IPS-NIHi7 (cell line): ENCODE data around the gene ORC3.
"Not testable (repeated sequence)": the region's sequence is repeated elsewhere in the genome, so short reads cannot be mapped to it uniquely, and the experiment has no call there.

Source experiments
- DNase-seq: peaks from one replicate; pipeline ENCODE4 v3.0.0; 2012; ENCODE audit warnings: mixed read lengths; ENCODE audit errors: extremely low spot score

Gene ORC3

GRCh38 chr6:87600576-87600975, 10.6 kb downstream of the ORC3 start:
- DNase-seq: no peak

- no peak for DNase-seq
Measured at GRCh38 chr6:87606199-87606598, 16.3 kb downstream of the ORC3 start.

- no peak for DNase-seq
Measured at GRCh38 chr6:87608802-87609201, 18.9 kb downstream of the ORC3 start.

- not testable (repeated sequence) for DNase-seq
Measured at GRCh38 chr6:87613018-87613417, 23.1 kb downstream of the ORC3 start.

- no peak for DNase-seq
Measured at GRCh38 chr6:87617405-87617804, 27.5 kb downstream of the ORC3 start.

- DNase-seq: no peak
Measured at GRCh38 chr6:87618531-87618930, 28.6 kb downstream of the ORC3 start.

GRCh38 chr6:87623248-87623647, 33.3 kb downstream of the ORC3 start:
- no peak for DNase-seq

GRCh38 chr6:87628424-87628823, 38.5 kb downstream of the ORC3 start:
- DNase-seq: no peak

GRCh38 chr6:87628881-87629280, 38.9 kb downstream of the ORC3 start:
- no peak for DNase-seq

GRCh38 chr6:87630746-87631145, 40.8 kb downstream of the ORC3 start:
- DNase-seq: no peak

- no peak for DNase-seq
Measured at GRCh38 chr6:87633851-87634250, 43.9 kb downstream of the ORC3 start.

GRCh38 chr6:87636315-87636714, 46.4 kb downstream of the ORC3 start:
- no peak for DNase-seq

GRCh38 chr6:87637106-87637505, 47.2 kb downstream of the ORC3 start:
- DNase-seq: no peak

- DNase-seq: no peak
Measured at GRCh38 chr6:87639373-87639772, 49.4 kb downstream of the ORC3 start.

GRCh38 chr6:87641065-87641692, 51.2 kb downstream of the ORC3 start:
- no peak for DNase-seq

GRCh38 chr6:87645080-87645479, 55.1 kb downstream of the ORC3 start:
- DNase-seq: no peak

GRCh38 chr6:87653074-87653962, 63.4 kb downstream of the ORC3 start:
- no peak for DNase-seq

GRCh38 chr6:87654122-87654521, 64.2 kb downstream of the ORC3 start:
- no peak for DNase-seq

GRCh38 chr6:87654875-87655454, 65.0 kb downstream of the ORC3 start:
- DNase-seq: no peak

GRCh38 chr6:87655824-87656223, 65.9 kb downstream of the ORC3 start:
- no peak for DNase-seq

- no peak for DNase-seq
Measured at GRCh38 chr6:87656857-87657256, 66.9 kb downstream of the ORC3 start.

GRCh38 chr6:87658516-87658915, 68.6 kb downstream of the ORC3 start:
- DNase-seq: no peak
